Measurements from ENCODE around the gene DAAM1.
A peak's percentile ranks its signal among the peaks of the same experiment; 100 is the strongest.

The DAAM1 gene

GRCh38 chr14:59337141-59337611 is 148.7 kb downstream of the DAAM1 start:
- TF ChIP-seq CTCF (IDR thresholded peaks at IDR 0.05; ENCODE audit: low read length, missing control alignments), result no peak
- no peak overlapping the region for H3K4me3 ChIP-seq (replicated peaks; ENCODE audit: low read depth, low read length)
- DNase-seq (ENCODE audit: low read depth), result peak; percentile 93

GRCh38 chr14:59338761-59339160 is 150.3 kb downstream of the DAAM1 start:
- no peak overlapping the region for H3K4me3 ChIP-seq (replicated peaks; ENCODE audit: low read depth, low read length)
- TF ChIP-seq CTCF (IDR thresholded peaks at IDR 0.05; ENCODE audit: low read length, missing control alignments), result no peak
- no peak for DNase-seq (ENCODE audit: low read depth)

- no peak overlapping the region for H3K4me3 ChIP-seq (replicated peaks; ENCODE audit: low read depth, low read length)
- no peak for TF ChIP-seq CTCF (IDR thresholded peaks at IDR 0.05; ENCODE audit: low read length, missing control alignments)
- DNase-seq (ENCODE audit: low read depth), result no peak
Observed at GRCh38 chr14:59339524-59340330, 151.3 kb downstream of the DAAM1 start.

- no peak overlapping the region for H3K4me3 ChIP-seq (replicated peaks; ENCODE audit: low read depth, low read length)
- TF ChIP-seq CTCF (IDR thresholded peaks at IDR 0.05; ENCODE audit: low read length, missing control alignments), result no peak
- no peak for DNase-seq (ENCODE audit: low read depth)
Observed at GRCh38 chr14:59341858-59342477, 153.5 kb downstream of the DAAM1 start.

GRCh38 chr14:59342516-59343484 is 154.3 kb downstream of the DAAM1 start:
- peak; percentile 57 for DNase-seq (ENCODE audit: low read depth)
- TF ChIP-seq CTCF (IDR thresholded peaks at IDR 0.05; ENCODE audit: low read length, missing control alignments), result no peak
- H3K4me3 ChIP-seq (replicated peaks; ENCODE audit: low read depth, low read length), result no peak overlapping the region

GRCh38 chr14:59343585-59343984 is 155.1 kb downstream of the DAAM1 start:
- DNase-seq (ENCODE audit: low read depth), result no peak
- no peak overlapping the region for H3K4me3 ChIP-seq (replicated peaks; ENCODE audit: low read depth, low read length)
- TF ChIP-seq CTCF (IDR thresholded peaks at IDR 0.05; ENCODE audit: low read length, missing control alignments), result no peak

Measured in fibroblast of pulmonary artery (primary cell).